Measurements from ENCODE around the gene ZCCHC14. TPM values are rescaled to one million over a fixed set of nuclear protein-coding genes. Genes with fewer than 3 reads are reported as not detected.
"Not testable (repeated sequence)": the region's sequence is repeated elsewhere in the genome, so short reads cannot be mapped to it uniquely, and the experiment has no call there.

Gene ZCCHC14
- total and polyA plus RNA-seq, 4 donors, result 6.6 to 42.5 (median 27.8) TPM

GRCh38 chr16:87495578-87496446 lies 3.0 kb upstream of the ZCCHC14 start:
- Histone ChIP-seq H3K9me3 (ENCODE audit: control insufficient read depth, low read length) (no peaks in the 10 kb centered on the region), H3K27ac (ENCODE audit: low read depth in 1 of 2, low read length in 2 of 2) (no peak overlapping the region), H3K4me3 (ENCODE audit: low read length in 2 of 2) (no peak overlapping the region), H3K36me3 (ENCODE audit: control insufficient read depth in 1 of 2, insufficient read depth in 2 of 2, low read length in 1 of 2) (no peaks in the 10 kb centered on the region), H3K4me1 (ENCODE audit: control insufficient read depth in 1 of 2, insufficient read depth in 2 of 2, low read length in 2 of 2) (no peaks in the 10 kb centered on the region), H3K27me3 (ENCODE audit: control insufficient read depth in 1 of 2, insufficient read depth in 2 of 2, low read length in 1 of 2) (no peaks in the 10 kb centered on the region)
- peak in 1 of 2 donors; percentile 71 for DNase-seq
- intact Hi-C loops (cut with DNase I), result no loop called here
- no peak for ATAC-seq (ENCODE audit: low FRiP score)
- WGBS, 2 donors, result 77 to 81% methylated on average over 13 to 17 of the region's 17 CpGs

DNA sequence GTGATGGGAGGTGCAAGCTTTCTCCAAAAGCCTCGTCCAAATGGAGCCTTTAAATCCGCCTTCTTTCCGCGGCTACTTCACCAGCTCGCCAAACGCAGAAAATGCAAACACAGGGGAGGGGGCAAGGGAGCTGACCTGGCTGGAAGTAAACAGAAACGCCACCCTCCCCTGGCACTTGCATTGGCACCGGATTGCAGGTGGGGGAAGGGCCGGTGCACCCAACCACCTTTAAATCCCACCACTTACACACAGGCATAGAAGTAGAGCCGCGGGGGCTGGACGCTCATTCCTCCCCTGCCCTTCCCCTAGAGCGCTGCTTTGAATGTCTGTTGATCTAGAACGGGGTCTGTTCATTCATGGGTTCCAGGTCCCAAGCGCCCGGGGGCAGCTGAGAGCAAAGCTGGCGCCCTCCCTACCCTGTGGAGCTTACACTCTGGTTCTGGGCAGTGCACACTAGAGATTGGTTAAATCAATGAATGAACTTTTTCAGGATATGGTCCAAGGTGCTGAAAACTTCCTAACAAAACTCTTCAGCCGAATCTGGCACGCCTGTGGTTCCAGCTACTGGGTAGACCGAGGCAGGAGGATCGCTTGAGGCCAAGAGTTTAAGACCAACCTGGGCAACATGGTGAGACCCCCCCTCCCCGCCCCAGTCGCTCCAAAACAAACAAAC lies 920 bp upstream of the ZCCHC14 start:
- DNase-seq, result no peak
- no peaks in the 10 kb centered on the region for H3K4me1 ChIP-seq (ENCODE audit: control insufficient read depth in 1 of 2, insufficient read depth in 2 of 2, low read length in 2 of 2)
- no peaks in the 10 kb centered on the region for H3K9me3 ChIP-seq (ENCODE audit: control insufficient read depth, low read length)
- no peak overlapping the region for H3K4me3 ChIP-seq (ENCODE audit: low read length in 2 of 2)
- WGBS, 2 donors, result 19 to 24% methylated on average over 22 to 23 of the region's 23 CpGs
- no peak for ATAC-seq (ENCODE audit: low FRiP score)
- no peaks in the 10 kb centered on the region for H3K36me3 ChIP-seq (ENCODE audit: control insufficient read depth in 1 of 2, insufficient read depth in 2 of 2, low read length in 1 of 2)
- intact Hi-C loops (cut with DNase I), result loop anchor here (1.0 to 5.0 kb wide), 3 partner anchors 29 to 49 kb away; no protein-coding TSS in a partner anchor
- H3K27me3 ChIP-seq (ENCODE audit: control insufficient read depth in 1 of 2, insufficient read depth in 2 of 2, low read length in 1 of 2), result no peaks in the 10 kb centered on the region
- H3K27ac ChIP-seq (ENCODE audit: low read depth in 1 of 2, low read length in 2 of 2), result no peak overlapping the region

- H3K27me3 ChIP-seq (ENCODE audit: control insufficient read depth in 1 of 2, insufficient read depth in 2 of 2, low read length in 1 of 2), result no peaks in the 10 kb centered on the region
- peak overlapping the region; percentile 38 to 85 for H3K4me3 ChIP-seq (ENCODE audit: low read length in 2 of 2)
- whole genome bisulfite sequencing, 2 donors, result 1% methylated on average over 74 of the region's 74 CpGs; no CpG with 5 or more reads in 1 of the 2 donors
- DNase-seq, result no peak
- peak overlapping the region in 1 of 2 donors; percentile 94 for H3K27ac ChIP-seq (ENCODE audit: low read depth in 1 of 2, low read length in 2 of 2)
- no peaks in the 10 kb centered on the region for H3K9me3 ChIP-seq (ENCODE audit: control insufficient read depth, low read length)
- no peak for ATAC-seq (ENCODE audit: low FRiP score)
- no peaks in the 10 kb centered on the region for H3K4me1 ChIP-seq (ENCODE audit: control insufficient read depth in 1 of 2, insufficient read depth in 2 of 2, low read length in 2 of 2)
- H3K36me3 ChIP-seq (ENCODE audit: control insufficient read depth in 1 of 2, insufficient read depth in 2 of 2, low read length in 1 of 2), result no peaks in the 10 kb centered on the region
- intact Hi-C loops (cut with DNase I), result loop anchor here (2.0 to 5.0 kb wide), 2 partner anchors 49 to 50 kb away; no protein-coding TSS in a partner anchor
Measured at GRCh38 chr16:87492291-87492630, 563 bp downstream of the ZCCHC14 start.

DNA sequence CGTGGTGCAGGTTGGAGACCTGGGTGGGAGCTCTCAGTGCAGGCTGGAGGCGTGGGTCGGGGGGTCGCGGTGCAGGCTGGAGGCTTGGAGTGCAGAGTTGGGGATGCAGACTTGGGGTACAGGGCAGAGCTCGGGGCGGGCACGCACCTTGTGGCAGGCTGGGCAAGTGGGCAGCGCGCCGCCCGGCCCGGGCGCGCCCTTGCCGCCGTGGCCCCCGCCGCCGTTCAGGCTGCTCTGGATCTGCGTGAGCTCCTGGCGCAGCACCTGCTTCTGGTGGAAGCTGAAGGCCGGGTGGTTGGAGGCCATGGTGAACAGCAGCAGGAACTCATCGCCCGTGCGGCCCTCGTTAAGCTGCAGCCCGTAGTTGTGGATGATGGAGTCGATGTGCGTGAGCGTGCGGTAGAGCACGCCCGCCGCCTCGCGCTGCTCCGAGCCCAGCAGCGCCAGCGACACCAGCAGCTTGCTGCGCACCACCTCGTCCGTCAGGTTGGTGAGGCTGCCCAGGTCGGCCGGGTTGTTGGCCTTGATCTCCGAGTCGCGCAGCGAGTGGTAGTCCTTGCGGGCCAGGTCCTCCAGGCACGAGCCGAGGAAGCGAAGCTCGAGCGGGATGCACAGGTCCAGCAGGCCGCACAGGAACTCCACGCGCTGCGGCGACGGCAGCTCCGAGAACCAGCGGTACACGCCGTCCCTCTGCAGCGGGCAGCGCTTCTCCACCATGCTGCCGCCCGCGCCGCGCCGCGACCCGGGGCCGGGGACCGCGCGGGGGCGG lies 1.1 kb downstream of the ZCCHC14 start:
- intact Hi-C loops (cut with DNase I), result loop anchor here (2.0 to 5.0 kb wide), 3 partner anchors 49 to 79 kb away; no protein-coding TSS in a partner anchor
- no peaks in the 10 kb centered on the region for H3K9me3 ChIP-seq (ENCODE audit: control insufficient read depth, low read length)
- 5 to 6% methylated on average over 62 to 80 of the region's 80 CpGs for WGBS, 2 donors
- peak overlapping the region in 1 of 2 donors; percentile 38 for H3K4me3 ChIP-seq (ENCODE audit: low read length in 2 of 2)
- H3K36me3 ChIP-seq (ENCODE audit: control insufficient read depth in 1 of 2, insufficient read depth in 2 of 2, low read length in 1 of 2), result no peaks in the 10 kb centered on the region
- H3K27me3 ChIP-seq (ENCODE audit: control insufficient read depth in 1 of 2, insufficient read depth in 2 of 2, low read length in 1 of 2), result no peaks in the 10 kb centered on the region
- H3K4me1 ChIP-seq (ENCODE audit: control insufficient read depth in 1 of 2, insufficient read depth in 2 of 2, low read length in 2 of 2), result peaks cover 0 to 2% of the 10 kb centered on the region in 2 donors
- DNase-seq (peak; percentile 67 to 81), ATAC-seq (ENCODE audit: low FRiP score) (no peak)
- peak overlapping the region in 1 of 2 donors; percentile 94 for H3K27ac ChIP-seq (ENCODE audit: low read depth in 1 of 2, low read length in 2 of 2)

- WGBS, 2 donors, result 41% methylated on average over 44 to 45 of the region's 45 CpGs
- not testable (repeated sequence) for H3K4me1 ChIP-seq (ENCODE audit: control insufficient read depth in 1 of 2, insufficient read depth in 2 of 2, low read length in 2 of 2); H3K9me3 ChIP-seq (ENCODE audit: control insufficient read depth, low read length); H3K27ac ChIP-seq (ENCODE audit: low read depth in 1 of 2, low read length in 2 of 2); H3K36me3 ChIP-seq (ENCODE audit: control insufficient read depth in 1 of 2, insufficient read depth in 2 of 2, low read length in 1 of 2); DNase-seq; H3K27me3 ChIP-seq (ENCODE audit: control insufficient read depth in 1 of 2, insufficient read depth in 2 of 2, low read length in 1 of 2); ATAC-seq (ENCODE audit: low FRiP score)
- intact Hi-C loops (cut with DNase I), result loop anchor here (2.0 to 5.0 kb wide), 2 partner anchors 51 to 80 kb away; no protein-coding TSS in a partner anchor
- H3K4me3 ChIP-seq (ENCODE audit: low read length in 2 of 2), result peak overlapping the region; percentile 4 to 38
Measured at GRCh38 chr16:87490799-87491521, 1.9 kb downstream of the ZCCHC14 start.

DNA sequence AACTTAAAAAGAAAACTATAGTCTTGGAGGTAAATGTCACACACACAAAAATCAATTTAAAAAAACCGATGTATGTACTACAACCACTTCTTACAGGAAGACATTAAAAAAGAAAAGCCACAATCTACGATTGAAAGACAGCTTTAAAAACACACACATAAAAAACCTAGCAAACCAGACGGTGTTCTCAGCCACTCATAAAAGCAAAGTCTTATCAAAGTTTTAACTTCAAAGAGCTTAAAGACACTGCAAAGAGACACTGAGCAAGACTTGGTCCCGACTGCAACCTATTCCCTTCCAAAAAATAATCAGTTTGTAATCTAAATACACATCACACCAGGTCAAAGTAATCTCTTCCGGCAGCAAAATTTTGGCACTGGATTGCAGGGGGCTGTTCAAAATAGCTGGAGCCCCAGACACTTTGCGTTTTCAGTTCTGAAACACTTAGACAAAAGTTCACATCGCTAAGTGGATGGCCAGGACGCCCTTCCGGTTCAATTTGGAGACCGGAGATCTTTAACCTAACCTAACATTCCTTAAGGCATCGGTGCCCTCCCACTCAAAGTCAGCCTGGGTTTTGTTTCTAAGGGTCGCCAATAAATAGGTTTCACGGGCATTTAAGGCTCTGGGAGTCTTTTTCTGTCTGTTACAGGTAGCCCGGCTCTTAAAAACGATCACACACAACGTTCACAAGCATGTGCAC lies 2.6 kb downstream of the ZCCHC14 start:
- Histone ChIP-seq H3K4me3 (ENCODE audit: low read length in 2 of 2) (peak overlapping the region; percentile 4 to 38), H3K9me3 (ENCODE audit: control insufficient read depth, low read length) (no peaks in the 10 kb centered on the region), H3K27ac (ENCODE audit: low read depth in 1 of 2, low read length in 2 of 2) (no peak overlapping the region), H3K36me3 (ENCODE audit: control insufficient read depth in 1 of 2, insufficient read depth in 2 of 2, low read length in 1 of 2) (no peaks in the 10 kb centered on the region), H3K27me3 (ENCODE audit: control insufficient read depth in 1 of 2, insufficient read depth in 2 of 2, low read length in 1 of 2) (no peaks in the 10 kb centered on the region), H3K4me1 (ENCODE audit: control insufficient read depth in 1 of 2, insufficient read depth in 2 of 2, low read length in 2 of 2) (peaks cover 2 to 4% of the 10 kb centered on the region in 2 donors)
- 6 to 7% methylated on average over 16 of the region's 16 CpGs for WGBS, 2 donors
- no peak for ATAC-seq (ENCODE audit: low FRiP score)
- intact Hi-C loops (cut with DNase I), result loop anchor here (2.0 to 5.0 kb wide), 2 partner anchors 52 to 81 kb away; no protein-coding TSS in a partner anchor
- no peak for DNase-seq

GRCh38 chr16:87489434-87490045 lies 3.3 kb downstream of the ZCCHC14 start:
- H3K4me3 ChIP-seq (ENCODE audit: low read length in 2 of 2), result peak overlapping the region in 1 of 2 donors; percentile 38
- H3K9me3 ChIP-seq (ENCODE audit: control insufficient read depth, low read length), result no peaks in the 10 kb centered on the region
- intact Hi-C loops (cut with DNase I), result loop anchor here (2.0 to 5.0 kb wide), 2 partner anchors 53 to 81 kb away; no protein-coding TSS in a partner anchor
- H3K4me1 ChIP-seq (ENCODE audit: control insufficient read depth in 1 of 2, insufficient read depth in 2 of 2, low read length in 2 of 2), result peaks cover 2 to 4% of the 10 kb centered on the region in 2 donors
- no peaks in the 10 kb centered on the region for H3K36me3 ChIP-seq (ENCODE audit: control insufficient read depth in 1 of 2, insufficient read depth in 2 of 2, low read length in 1 of 2)
- 37 to 47% methylated on average over 6 of the region's 6 CpGs for WGBS, 2 donors
- H3K27me3 ChIP-seq (ENCODE audit: control insufficient read depth in 1 of 2, insufficient read depth in 2 of 2, low read length in 1 of 2), result no peaks in the 10 kb centered on the region
- no peak overlapping the region for H3K27ac ChIP-seq (ENCODE audit: low read depth in 1 of 2, low read length in 2 of 2)
- DNase-seq (no peak), ATAC-seq (ENCODE audit: low FRiP score) (no peak)

Data from aorta (tissue), 5 donors.